GM21737 (cell line): ENCODE data around the gene PCDHB6.
"Not testable (repeated sequence)": the region's sequence is repeated elsewhere in the genome, so short reads cannot be mapped to it uniquely, and the experiment has no call there.

Source experiments
- ATAC-seq: cut with Tn5 transposase; IDR thresholded peaks from one replicate; pipeline ENCODE4 v1.9.1; 2021; ENCODE audit warnings: mild to moderate bottlenecking, moderate library complexity; ENCODE audit not compliant: unreplicated experiment

PCDHB6 gene

GRCh38 chr5:141149812-141150211 is at the start of gene PCDHB6:
PCDHB6 (plus strand) TSS chr5:141150057; CDS start chr5:141150258, 201 bp downstream.
- ATAC-seq, result no peak

GRCh38 chr5:141100243-141100805 is 49.5 kb upstream of the PCDHB6 start, which contains the start of gene PCDHB3:
PCDHB3 (plus strand) TSS chr5:141100473; CDS start chr5:141100650, 177 bp downstream.
- ATAC-seq, result no peak

DNA sequence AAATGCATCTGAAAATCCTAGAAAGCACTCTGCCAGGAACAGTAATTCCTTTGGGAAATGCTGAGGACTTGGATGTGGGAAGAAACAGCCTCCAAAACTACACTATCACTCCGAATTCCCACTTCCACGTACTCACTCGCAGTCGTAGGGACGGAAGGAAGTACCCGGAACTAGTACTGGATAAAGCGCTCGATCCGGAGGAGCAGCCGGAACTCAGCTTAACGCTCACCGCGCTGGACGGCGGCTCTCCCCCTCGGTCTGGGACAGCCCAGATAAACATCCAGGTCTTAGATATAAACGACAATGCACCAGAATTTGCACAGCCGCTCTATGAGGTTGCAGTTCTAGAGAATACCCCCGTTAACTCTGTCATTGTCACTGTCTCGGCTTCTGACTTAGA is 48.8 kb upstream of the PCDHB6 start:
- ATAC-seq, result no peak

DNA sequence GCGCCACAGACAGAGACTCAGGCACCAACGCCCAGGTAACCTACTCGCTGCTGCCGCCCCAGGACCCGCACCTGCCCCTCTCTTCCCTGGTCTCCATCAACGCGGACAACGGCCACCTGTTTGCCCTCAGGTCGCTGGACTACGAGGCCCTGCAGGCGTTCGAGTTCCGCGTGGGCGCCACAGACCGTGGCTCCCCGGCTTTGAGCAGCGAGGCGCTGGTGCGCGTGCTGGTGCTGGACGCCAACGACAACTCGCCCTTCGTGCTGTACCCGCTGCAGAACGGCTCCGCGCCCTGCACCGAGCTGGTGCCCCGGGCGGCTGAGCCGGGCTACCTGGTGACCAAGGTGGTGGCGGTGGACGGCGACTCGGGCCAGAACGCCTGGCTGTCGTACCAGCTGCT is 47.8 kb upstream of the PCDHB6 start:
- ATAC-seq, result not testable (repeated sequence)

DNA sequence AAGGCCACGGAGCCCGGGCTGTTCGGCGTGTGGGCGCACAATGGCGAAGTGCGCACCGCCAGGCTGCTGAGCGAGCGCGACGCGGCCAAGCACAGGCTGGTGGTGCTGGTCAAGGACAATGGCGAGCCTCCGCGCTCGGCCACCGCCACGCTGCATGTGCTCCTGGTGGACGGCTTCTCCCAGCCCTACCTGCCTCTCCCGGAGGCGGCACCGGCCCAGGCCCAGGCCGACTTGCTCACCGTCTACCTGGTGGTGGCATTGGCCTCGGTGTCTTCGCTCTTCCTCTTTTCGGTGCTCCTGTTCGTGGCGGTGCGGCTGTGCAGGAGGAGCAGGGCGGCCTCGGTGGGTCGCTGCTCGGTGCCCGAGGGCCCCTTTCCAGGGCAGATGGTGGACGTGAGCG is 47.4 kb upstream of the PCDHB6 start:
- not testable (repeated sequence) for ATAC-seq

GRCh38 chr5:141105350-141105749 is 44.5 kb upstream of the PCDHB6 start:
- ATAC-seq, result no peak

DNA sequence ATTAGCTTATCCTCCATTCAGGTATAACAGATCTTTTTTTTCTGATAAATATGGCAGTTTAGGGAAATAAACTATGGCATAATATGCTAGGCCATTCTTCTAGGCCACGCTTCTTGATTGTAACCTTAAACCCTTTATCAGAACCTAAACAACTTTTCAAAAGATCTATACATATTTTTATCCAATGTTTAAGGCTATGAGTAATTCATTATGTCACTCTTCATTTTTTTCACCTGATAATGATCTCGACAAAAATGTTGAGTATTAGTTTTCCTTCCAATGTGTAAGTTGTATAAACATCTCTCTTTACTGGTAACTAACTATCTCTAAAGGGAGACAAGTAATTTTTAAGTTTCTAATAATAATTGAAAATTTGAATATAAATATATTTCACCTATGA is 30.6 kb upstream of the PCDHB6 start:
- no peak for ATAC-seq

GRCh38 chr5:141121563-141121962 is 28.3 kb upstream of the PCDHB6 start, which contains the start of gene PCDHB4:
PCDHB4 (plus strand) TSS chr5:141121818; CDS start chr5:141121999, 181 bp downstream.
- ATAC-seq, result no peak

DNA sequence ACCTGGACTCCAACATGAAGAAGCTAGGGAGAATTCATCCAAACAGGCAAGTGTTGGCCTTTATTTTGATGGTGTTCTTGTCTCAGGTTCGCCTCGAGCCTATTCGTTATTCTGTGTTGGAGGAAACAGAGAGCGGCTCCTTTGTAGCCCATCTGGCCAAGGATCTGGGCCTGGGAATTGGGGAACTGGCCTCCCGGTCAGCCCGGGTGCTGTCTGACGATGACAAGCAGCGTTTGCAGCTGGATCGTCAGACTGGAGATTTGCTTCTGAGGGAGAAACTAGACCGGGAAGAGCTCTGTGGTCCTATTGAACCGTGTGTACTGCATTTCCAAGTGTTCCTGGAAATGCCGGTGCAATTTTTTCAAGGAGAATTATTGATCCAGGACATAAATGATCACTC is 27.9 kb upstream of the PCDHB6 start:
- no peak for ATAC-seq

- not testable (repeated sequence) for ATAC-seq
These were observed 26.3 kb upstream of the PCDHB6 start for GRCh38 chr5:141123396-141124135.

DNA sequence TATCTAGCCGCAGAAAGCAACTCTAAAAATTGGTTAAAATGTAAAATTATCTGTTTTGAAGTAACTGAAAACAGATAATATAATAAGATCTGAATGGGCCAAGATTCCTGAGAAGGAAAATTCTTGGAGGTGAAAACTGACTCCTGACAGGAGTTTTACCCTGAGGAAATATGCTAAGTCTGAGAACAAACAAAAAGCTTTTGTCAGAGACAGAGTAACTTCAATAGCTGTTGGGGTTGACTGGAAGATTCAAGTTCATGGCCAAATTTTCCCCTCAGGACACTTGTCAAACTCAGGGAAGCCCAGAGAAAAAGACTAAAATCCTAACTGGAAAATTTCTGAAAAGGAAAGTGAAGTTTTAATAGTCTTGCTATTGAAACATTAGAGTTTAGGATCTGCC is 22.6 kb upstream of the PCDHB6 start:
- ATAC-seq, result no peak

GRCh38 chr5:141135030-141135717 is 14.7 kb upstream of the PCDHB6 start, which contains the start of gene PCDHB5:
PCDHB5 (plus strand) TSS chr5:141135206; CDS start chr5:141135435, 229 bp downstream.
- no peak for ATAC-seq

DNA sequence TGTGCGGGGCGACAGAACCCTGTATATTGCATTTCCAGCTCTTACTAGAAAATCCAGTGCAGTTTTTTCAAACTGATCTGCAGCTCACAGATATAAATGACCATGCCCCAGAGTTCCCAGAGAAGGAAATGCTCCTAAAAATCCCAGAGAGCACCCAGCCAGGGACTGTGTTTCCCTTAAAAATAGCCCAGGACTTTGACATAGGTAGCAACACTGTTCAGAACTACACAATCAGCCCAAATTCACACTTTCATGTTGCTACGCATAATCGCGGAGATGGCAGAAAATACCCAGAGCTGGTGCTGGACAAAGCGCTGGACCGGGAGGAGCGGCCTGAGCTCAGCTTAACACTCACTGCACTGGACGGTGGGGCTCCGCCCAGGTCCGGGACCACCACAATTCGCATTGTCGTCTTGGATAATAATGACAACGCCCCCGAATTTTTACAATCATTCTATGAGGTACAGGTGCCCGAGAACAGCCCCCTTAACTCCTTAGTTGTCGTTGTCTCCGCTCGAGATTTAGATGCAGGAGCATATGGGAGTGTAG is 14.1 kb upstream of the PCDHB6 start:
- no peak for ATAC-seq

- not testable (repeated sequence) for ATAC-seq
These were observed 12.5 kb upstream of the PCDHB6 start for GRCh38 chr5:141137346-141137745.

DNA sequence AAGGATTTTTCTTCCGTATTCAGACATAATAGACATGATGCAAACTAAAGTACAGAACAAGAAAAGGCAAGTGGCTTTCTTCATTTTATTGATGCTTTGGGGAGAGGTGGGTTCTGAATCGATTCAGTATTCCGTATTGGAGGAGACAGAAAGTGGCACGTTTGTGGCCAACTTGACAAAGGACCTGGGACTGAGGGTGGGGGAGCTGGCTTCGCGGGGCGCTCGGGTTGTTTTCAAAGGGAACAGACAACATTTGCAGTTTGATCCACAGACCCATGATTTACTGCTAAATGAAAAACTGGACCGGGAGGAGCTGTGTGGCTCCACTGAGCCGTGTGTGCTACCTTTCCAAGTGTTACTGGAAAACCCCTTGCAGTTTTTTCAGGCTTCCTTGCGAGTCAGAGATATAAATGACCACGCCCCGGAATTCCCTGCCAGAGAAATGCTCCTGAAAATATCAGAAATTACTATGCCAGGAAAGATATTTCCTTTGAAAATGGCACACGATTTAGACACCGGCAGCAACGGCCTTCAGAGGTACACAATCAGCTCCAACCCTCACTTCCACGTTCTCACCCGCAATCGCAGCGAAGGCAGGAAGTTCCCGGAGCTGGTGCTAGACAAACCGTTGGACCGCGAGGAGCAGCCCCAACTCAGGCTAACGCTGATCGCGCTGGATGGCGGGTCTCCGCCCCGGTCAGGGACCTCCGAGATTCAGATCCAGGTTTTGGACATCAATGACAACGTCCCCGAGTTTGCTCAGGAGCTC is 551 bp downstream of the PCDHB6 start:
- ATAC-seq, result no peak

DNA sequence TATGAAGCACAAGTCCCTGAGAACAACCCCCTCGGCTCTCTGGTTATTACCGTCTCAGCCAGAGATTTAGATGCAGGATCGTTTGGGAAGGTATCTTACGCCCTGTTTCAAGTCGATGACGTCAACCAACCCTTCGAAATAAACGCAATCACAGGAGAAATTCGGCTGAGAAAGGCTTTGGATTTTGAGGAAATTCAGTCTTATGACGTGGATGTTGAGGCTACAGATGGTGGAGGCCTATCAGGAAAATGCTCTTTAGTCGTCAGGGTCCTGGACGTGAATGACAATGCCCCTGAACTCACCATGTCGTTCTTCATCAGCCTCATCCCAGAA is 1.1 kb downstream of the PCDHB6 start:
- ATAC-seq, result no peak

GRCh38 chr5:141151632-141152031 is 1.8 kb downstream of the PCDHB6 start:
- not testable (repeated sequence) for ATAC-seq

GRCh38 chr5:141152096-141152495 is 2.2 kb downstream of the PCDHB6 start:
- not testable (repeated sequence) for ATAC-seq

GRCh38 chr5:141155540-141156374 is 5.9 kb downstream of the PCDHB6 start:
- no peak for ATAC-seq

DNA sequence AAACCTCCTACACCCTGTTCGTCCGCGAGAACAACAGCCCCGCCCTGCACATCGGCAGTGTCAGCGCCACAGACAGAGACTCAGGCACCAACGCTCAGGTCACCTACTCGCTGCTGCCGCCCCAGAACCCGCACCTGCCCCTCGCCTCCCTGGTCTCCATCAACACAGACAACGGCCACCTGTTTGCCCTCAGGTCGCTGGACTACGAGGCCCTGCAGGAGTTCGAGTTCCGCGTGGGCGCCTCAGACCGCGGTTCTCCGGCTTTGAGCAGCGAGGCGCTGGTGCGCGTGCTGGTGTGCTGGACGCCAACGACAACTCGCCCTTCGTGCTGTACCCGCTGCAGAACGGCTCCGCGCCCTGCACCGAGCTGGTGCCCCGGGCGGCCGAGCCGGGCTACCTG is 7.5 kb downstream of the PCDHB6 start:
- not testable (repeated sequence) for ATAC-seq
